GM23338 (cell line): ENCODE data around the gene KAZN. TPM values are rescaled to one million over a fixed set of nuclear protein-coding genes. Genes with fewer than 3 reads are reported as not detected.

Source experiments
- ATAC-seq: fragments of 200-7000 bp; cut with Tn5 transposase; 3 replicates; pipeline ENCODE4 v1.9.1; 2020
- DNase-seq: peaks from one replicate; pipeline ENCODE4 v3.0.0-alpha.2; 2015; ENCODE audit warnings: low spot score
- H2AFZ ChIP-seq: fragments of 200-600 bp; sonication (generic); 2 replicates; pipeline ENCODE4 v1.8.0; 2016; ENCODE audit warnings: antibody characterized with exemption, mild to moderate bottlenecking, moderate library complexity
- H3F3A ChIP-seq: fragments of 200-600 bp; sonication (generic); replicated peaks from 2 replicates; pipeline ENCODE4 v1.8.0; 2017; ENCODE audit warnings: antibody characterized with exemption, mixed run types, low read depth
- H3K27ac ChIP-seq: fragments of 200-600 bp; sonication (generic); 2 replicates; pipeline ENCODE4 v1.6.1; 2016; ENCODE audit warnings: low read depth
- H3K27me3 ChIP-seq: fragments of 200-600 bp; sonication (generic); 2 replicates; pipeline ENCODE4 v1.8.0; 2016; ENCODE audit warnings: mild to moderate bottlenecking, mixed run types, moderate library complexity; ENCODE audit not compliant: insufficient read depth
- H3K36me3 ChIP-seq: fragments of 200-600 bp; sonication (generic); 2 replicates; pipeline ENCODE4 v1.8.0; 2016; ENCODE audit warnings: mild to moderate bottlenecking; ENCODE audit not compliant: insufficient read depth
- H3K4me1 ChIP-seq: fragments of 200-600 bp; sonication (generic); 2 replicates; pipeline ENCODE4 v1.8.0; 2016; ENCODE audit warnings: mild to moderate bottlenecking, moderate library complexity; ENCODE audit not compliant: insufficient read depth
- H3K4me2 ChIP-seq: fragments of 200-600 bp; sonication (generic); 2 replicates; pipeline ENCODE4 v1.7.1; 2017; ENCODE audit warnings: mixed run types
- H3K4me3 ChIP-seq: fragments of 200-600 bp; sonication (generic); 2 replicates; pipeline ENCODE4 v1.6.1; 2016; ENCODE audit warnings: mixed run types
- H3K79me2 ChIP-seq: fragments of 200-600 bp; sonication (generic); replicated peaks from 2 replicates; pipeline ENCODE4 v1.8.0; 2017; ENCODE audit warnings: mild to moderate bottlenecking; ENCODE audit not compliant: insufficient read depth
- H3K9me2 ChIP-seq: fragments of 200-600 bp; sonication (generic); 2 replicates; pipeline ENCODE4 v1.8.0; 2017; ENCODE audit not compliant: insufficient read depth
- H4K20me1 ChIP-seq: fragments of 200-600 bp; sonication (generic); replicated peaks from 2 replicates; pipeline ENCODE4 v1.8.0; 2017; ENCODE audit warnings: mild to moderate bottlenecking; ENCODE audit not compliant: insufficient read depth
- H3K27ac Mint-ChIP-seq: 2 replicates; pipeline ENCODE4 v1.8.0; 2020; ENCODE audit warnings: inconsistent platforms, mild to moderate bottlenecking, moderate library complexity, mixed read lengths
- H3K27me3 Mint-ChIP-seq: 3 replicates; pipeline ENCODE4 v1.8.0; 2022; ENCODE audit warnings: low read depth, mild to moderate bottlenecking, moderate library complexity, mixed read lengths, inconsistent platforms; ENCODE audit not compliant: insufficient read depth, poor library complexity
- H3K36me3 Mint-ChIP-seq: 3 replicates; pipeline ENCODE4 v1.8.0; 2021; ENCODE audit warnings: low read depth, mild to moderate bottlenecking, inconsistent platforms, moderate library complexity, mixed read lengths
- H3K4me1 Mint-ChIP-seq: 3 replicates; pipeline ENCODE4 v1.8.0; 2020; ENCODE audit warnings: mild to moderate bottlenecking, inconsistent platforms, mixed read lengths
- H3K4me3 Mint-ChIP-seq: 3 replicates; pipeline ENCODE4 v1.8.0; 2021; ENCODE audit warnings: moderate library complexity, mild to moderate bottlenecking, inconsistent platforms, mixed read lengths
- H3K9me3 Mint-ChIP-seq: 3 replicates; pipeline ENCODE4 v1.8.0; 2020; ENCODE audit warnings: moderate library complexity, mild to moderate bottlenecking, inconsistent platforms, mixed read lengths
- CREB1 ChIP-seq: fragments of 250-450 bp; sonication (Bioruptor Pico); IDR thresholded peaks from 2 replicates; pipeline ENCODE4 v1.5.0; 2020; ENCODE audit warnings: low read depth, mild to moderate bottlenecking, moderate library complexity
- EZH2 ChIP-seq: fragments of 200-600 bp; sonication (generic); IDR thresholded peaks from one replicate; pipeline ENCODE4 v1.8.0; 2017; ENCODE audit warnings: antibody characterized with exemption, mild to moderate bottlenecking, low read depth; ENCODE audit not compliant: unreplicated experiment
- EZH2phosphoT487 ChIP-seq: fragments of 200-600 bp; sonication (generic); IDR thresholded peaks from one replicate; pipeline ENCODE4 v1.8.1; 2018; ENCODE audit warnings: antibody characterized with exemption; ENCODE audit not compliant: unreplicated experiment
- JUNB ChIP-seq: IDR thresholded peaks from one replicate; pipeline ENCODE4 v1.6.1; 2016; ENCODE audit warnings: antibody characterized with exemption; ENCODE audit not compliant: unreplicated experiment
- NANOG ChIP-seq: IDR thresholded peaks from 2 replicates; pipeline ENCODE4 v1.6.1; 2016; ENCODE audit warnings: antibody characterized with exemption, borderline replicate concordance
- STAT1 ChIP-seq: IDR thresholded peaks from one replicate; pipeline ENCODE4 v1.6.1; 2016; ENCODE audit warnings: antibody characterized with exemption; ENCODE audit not compliant: unreplicated experiment
- ZNF114 ChIP-seq: fragments of 250-450 bp; sonication (Bioruptor Pico); IDR thresholded peaks from 2 replicates; pipeline ENCODE4 v1.5.0; 2020; ENCODE audit warnings: mild to moderate bottlenecking, moderate library complexity
- polyA plus RNA-seq: library from polyadenylated mRNA; unstranded; fragments of >200 nt; fragmentation: Nextera tagmentation; extraction: Ambion mirVana; gene quantifications from 2 replicates; pipeline ENCODE4 v1.2.1, GENCODE V29; 2016
- total RNA-seq: library from RNA; depleted of rRNA; stranded (reverse); fragments of >200 nt; shearing (Covaris generic); gene quantifications from 2 replicates; pipeline ENCODE4 v1.2.3, GENCODE V29; 2014
- TF ChIP-seq, protein P1 (sequence below): IDR thresholded peaks from one replicate; pipeline ENCODE4 v1.6.1; 2018; ENCODE audit warnings: antibody characterized with exemption; ENCODE audit not compliant: unreplicated experiment
- TF ChIP-seq, protein P2 (sequence below): fragments of 250-450 bp; sonication (Bioruptor Pico); IDR thresholded peaks from 2 replicates; pipeline ENCODE4 v1.5.0; 2020; ENCODE audit warnings: mild to moderate bottlenecking, moderate library complexity
- TF ChIP-seq, protein P3 (sequence below): IDR thresholded peaks from 2 replicates; pipeline ENCODE4 v1.6.1; 2016; ENCODE audit warnings: antibody characterized with exemption

Gene KAZN
- total and polyA plus RNA-seq, 2 experiments from 2014 or later = 9.9 to 15.0 TPM

DNA sequence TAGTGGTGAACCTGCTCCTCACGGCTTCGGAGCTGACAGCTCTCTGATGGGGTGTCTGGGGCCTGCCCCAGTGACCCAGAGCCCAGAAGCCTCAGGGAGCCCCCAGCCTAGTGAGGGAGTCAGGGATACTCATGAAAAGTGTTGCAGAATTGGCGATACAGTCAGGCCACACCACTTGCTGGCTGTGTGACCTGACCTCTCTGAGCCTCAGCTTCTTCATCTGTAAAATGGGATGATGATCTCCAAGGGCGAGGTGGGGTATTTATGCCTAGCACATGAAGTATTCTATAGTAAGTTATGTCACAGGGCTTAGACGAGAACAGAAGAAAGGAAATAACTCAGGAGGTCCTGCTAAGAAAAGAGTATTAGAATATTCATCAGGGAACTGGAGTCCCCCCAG lies 556.7 kb downstream of the KAZN start:
- no peak overlapping the region for H3K27ac Mint-ChIP-seq
- H3K9me3 Mint-ChIP-seq = no peaks in the 10 kb centered on the region
- DNase-seq = no peak
- no peak for ATAC-seq
- Histone ChIP-seq H3K4me3 (peak overlapping the region; percentile 87), H3K27ac (no peak overlapping the region), H3K4me1 (peaks cover 5% of the 10 kb centered on the region; the same call in 1 of the 2 replicates), H3K9me2 (no peaks in the 10 kb centered on the region), H3K36me3 (no peaks in the 10 kb centered on the region), H3K4me2 (peak overlapping the region; percentile 92), H3K27me3 (peaks cover 32% of the 10 kb centered on the region), H4K20me1 (peaks cover 10% of the 10 kb centered on the region), H2AFZ (no peak overlapping the region), H3K79me2 (peaks cover 15% of the 10 kb centered on the region), H3F3A (no peaks in the 10 kb centered on the region)
- no peaks in the 10 kb centered on the region for H3K36me3 Mint-ChIP-seq
- H3K4me1 Mint-ChIP-seq = peaks cover 53% of the 10 kb centered on the region
- peaks cover 37% of the 10 kb centered on the region for H3K27me3 Mint-ChIP-seq
- H3K4me3 Mint-ChIP-seq = peak overlapping the region; percentile 77
- TF ChIP-seq JUNB = no peak
- TF ChIP-seq STAT1 = no peak
- no peak for TF ChIP-seq EZH2
- TF ChIP-seq, protein P1, sequence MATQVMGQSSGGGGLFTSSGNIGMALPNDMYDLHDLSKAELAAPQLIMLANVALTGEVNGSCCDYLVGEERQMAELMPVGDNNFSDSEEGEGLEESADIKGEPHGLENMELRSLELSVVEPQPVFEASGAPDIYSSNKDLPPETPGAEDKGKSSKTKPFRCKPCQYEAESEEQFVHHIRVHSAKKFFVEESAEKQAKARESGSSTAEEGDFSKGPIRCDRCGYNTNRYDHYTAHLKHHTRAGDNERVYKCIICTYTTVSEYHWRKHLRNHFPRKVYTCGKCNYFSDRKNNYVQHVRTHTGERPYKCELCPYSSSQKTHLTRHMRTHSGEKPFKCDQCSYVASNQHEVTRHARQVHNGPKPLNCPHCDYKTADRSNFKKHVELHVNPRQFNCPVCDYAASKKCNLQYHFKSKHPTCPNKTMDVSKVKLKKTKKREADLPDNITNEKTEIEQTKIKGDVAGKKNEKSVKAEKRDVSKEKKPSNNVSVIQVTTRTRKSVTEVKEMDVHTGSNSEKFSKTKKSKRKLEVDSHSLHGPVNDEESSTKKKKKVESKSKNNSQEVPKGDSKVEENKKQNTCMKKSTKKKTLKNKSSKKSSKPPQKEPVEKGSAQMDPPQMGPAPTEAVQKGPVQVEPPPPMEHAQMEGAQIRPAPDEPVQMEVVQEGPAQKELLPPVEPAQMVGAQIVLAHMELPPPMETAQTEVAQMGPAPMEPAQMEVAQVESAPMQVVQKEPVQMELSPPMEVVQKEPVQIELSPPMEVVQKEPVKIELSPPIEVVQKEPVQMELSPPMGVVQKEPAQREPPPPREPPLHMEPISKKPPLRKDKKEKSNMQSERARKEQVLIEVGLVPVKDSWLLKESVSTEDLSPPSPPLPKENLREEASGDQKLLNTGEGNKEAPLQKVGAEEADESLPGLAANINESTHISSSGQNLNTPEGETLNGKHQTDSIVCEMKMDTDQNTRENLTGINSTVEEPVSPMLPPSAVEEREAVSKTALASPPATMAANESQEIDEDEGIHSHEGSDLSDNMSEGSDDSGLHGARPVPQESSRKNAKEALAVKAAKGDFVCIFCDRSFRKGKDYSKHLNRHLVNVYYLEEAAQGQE = no peak
- TF ChIP-seq, protein P2, sequence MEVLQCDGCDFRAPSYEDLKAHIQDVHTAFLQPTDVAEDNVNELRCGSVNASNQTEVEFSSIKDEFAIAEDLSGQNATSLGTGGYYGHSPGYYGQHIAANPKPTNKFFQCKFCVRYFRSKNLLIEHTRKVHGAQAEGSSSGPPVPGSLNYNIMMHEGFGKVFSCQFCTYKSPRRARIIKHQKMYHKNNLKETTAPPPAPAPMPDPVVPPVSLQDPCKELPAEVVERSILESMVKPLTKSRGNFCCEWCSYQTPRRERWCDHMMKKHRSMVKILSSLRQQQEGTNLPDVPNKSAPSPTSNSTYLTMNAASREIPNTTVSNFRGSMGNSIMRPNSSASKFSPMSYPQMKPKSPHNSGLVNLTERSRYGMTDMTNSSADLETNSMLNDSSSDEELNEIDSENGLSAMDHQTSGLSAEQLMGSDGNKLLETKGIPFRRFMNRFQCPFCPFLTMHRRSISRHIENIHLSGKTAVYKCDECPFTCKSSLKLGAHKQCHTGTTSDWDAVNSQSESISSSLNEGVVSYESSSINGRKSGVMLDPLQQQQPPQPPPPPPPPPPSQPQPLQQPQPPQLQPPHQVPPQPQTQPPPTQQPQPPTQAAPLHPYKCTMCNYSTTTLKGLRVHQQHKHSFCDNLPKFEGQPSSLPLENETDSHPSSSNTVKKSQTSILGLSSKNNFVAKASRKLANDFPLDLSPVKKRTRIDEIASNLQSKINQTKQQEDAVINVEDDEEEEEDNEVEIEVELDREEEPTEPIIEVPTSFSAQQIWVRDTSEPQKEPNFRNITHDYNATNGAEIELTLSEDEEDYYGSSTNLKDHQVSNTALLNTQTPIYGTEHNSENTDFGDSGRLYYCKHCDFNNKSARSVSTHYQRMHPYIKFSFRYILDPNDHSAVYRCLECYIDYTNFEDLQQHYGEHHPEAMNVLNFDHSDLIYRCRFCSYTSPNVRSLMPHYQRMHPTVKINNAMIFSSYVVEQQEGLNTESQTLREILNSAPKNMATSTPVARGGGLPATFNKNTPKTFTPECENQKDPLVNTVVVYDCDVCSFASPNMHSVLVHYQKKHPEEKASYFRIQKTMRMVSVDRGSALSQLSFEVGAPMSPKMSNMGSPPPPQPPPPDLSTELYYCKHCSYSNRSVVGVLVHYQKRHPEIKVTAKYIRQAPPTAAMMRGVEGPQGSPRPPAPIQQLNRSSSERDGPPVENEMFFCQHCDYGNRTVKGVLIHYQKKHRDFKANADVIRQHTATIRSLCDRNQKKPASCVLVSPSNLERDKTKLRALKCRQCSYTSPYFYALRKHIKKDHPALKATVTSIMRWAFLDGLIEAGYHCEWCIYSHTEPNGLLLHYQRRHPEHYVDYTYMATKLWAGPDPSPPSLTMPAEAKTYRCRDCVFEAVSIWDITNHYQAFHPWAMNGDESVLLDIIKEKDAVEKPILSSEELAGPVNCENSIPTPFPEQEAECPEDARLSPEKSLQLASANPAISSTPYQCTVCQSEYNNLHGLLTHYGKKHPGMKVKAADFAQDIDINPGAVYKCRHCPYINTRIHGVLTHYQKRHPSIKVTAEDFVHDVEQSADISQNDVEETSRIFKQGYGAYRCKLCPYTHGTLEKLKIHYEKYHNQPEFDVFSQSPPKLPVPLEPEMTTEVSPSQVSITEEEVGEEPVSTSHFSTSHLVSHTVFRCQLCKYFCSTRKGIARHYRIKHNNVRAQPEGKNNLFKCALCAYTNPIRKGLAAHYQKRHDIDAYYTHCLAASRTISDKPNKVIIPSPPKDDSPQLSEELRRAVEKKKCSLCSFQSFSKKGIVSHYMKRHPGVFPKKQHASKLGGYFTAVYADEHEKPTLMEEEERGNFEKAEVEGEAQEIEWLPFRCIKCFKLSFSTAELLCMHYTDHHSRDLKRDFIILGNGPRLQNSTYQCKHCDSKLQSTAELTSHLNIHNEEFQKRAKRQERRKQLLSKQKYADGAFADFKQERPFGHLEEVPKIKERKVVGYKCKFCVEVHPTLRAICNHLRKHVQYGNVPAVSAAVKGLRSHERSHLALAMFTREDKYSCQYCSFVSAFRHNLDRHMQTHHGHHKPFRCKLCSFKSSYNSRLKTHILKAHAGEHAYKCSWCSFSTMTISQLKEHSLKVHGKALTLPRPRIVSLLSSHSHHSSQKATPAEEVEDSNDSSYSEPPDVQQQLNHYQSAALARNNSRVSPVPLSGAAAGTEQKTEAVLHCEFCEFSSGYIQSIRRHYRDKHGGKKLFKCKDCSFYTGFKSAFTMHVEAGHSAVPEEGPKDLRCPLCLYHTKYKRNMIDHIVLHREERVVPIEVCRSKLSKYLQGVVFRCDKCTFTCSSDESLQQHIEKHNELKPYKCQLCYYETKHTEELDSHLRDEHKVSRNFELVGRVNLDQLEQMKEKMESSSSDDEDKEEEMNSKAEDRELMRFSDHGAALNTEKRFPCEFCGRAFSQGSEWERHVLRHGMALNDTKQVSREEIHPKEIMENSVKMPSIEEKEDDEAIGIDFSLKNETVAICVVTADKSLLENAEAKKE (CRISPR knock-in tag) = no peak
- TF ChIP-seq EZH2phosphoT487 = no peak
- TF ChIP-seq CREB1 = no peak
- TF ChIP-seq, protein P3, sequence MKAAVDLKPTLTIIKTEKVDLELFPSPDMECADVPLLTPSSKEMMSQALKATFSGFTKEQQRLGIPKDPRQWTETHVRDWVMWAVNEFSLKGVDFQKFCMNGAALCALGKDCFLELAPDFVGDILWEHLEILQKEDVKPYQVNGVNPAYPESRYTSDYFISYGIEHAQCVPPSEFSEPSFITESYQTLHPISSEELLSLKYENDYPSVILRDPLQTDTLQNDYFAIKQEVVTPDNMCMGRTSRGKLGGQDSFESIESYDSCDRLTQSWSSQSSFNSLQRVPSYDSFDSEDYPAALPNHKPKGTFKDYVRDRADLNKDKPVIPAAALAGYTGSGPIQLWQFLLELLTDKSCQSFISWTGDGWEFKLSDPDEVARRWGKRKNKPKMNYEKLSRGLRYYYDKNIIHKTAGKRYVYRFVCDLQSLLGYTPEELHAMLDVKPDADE = no peak
- no peak for TF ChIP-seq NANOG
- TF ChIP-seq ZNF114 (CRISPR knock-in tag) = no peak
